ENCODE results near the gene SLC26A9. TPM values are rescaled to one million over a fixed set of nuclear protein-coding genes. Genes with fewer than 3 reads are reported as not detected.

SLC26A9 gene
- polyA plus RNA-seq, 1 donor from 2014 or later, result not detected

DNA sequence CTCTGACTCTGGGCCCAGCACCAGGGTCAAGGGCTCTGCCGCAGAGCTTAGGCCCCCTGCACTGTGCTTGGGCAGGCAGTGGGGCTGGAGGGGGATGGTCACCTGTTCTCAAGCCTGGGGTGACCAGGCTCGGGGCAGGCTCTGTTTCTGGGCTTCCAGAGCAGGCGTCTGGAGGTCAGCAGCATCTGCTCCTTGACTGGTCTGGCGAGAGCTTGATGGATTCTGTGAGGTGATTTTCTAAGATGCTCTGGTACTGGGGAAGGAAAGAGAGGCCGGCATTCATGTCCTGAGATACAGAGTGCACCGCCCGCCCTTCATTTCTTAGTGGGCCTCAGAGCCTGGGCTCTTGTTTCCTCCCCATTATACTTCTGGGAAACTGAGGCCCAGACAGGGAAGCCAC lies 35.4 kb upstream of the SLC26A9 start:
- Mint-ChIP-seq H3K27me3 (no peaks in the 10 kb centered on the region), H3K4me1 (peaks cover 2 to 4% (median 3%) of the 10 kb centered on the region in 3 donors), H3K27ac (no peak overlapping the region)

DNA sequence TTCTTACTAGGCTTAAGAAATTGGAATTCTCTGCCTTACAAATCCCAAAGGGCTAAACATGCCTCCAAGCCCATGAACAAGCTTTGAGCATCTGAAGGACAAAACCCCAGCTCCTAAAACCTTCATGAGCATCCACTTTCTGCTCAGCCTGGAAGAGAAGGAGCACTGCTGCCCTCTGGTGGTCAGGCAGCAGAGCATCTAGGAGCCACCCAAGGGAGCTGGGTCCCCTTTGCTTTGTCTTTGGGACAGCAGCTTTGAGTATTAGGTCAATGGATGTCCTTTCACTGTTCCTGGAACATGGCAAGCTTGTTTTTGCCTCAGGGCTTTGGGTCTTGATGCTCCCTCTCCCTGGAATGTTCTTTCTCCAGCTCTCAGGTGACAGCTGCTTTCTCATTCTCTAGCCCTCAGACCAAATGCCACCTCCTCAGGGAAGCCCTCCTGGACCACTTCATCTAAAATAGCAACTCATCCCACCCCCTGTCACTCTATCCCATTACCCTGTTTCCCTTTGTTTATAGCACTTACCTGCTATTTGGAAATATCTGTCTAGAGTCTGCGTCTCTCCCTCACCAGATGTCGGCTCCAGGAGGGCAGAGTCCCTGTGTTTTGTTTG lies 34.3 kb upstream of the SLC26A9 start:
- H3K9me3 Mint-ChIP-seq, result peaks cover 0 to 2% (median 0%) of the 10 kb centered on the region in 3 donors
- no peak overlapping the region for H3K4me3 Mint-ChIP-seq
- no peaks in the 10 kb centered on the region for H3K36me3 Mint-ChIP-seq

More for the DNA sequence above, 35.4 kb upstream of the SLC26A9 start:
- H3K4me3 Mint-ChIP-seq, result no peak overlapping the region
- no peaks in the 10 kb centered on the region for H3K36me3 Mint-ChIP-seq
- H3K9me3 Mint-ChIP-seq, result peaks cover 0 to 2% (median 0%) of the 10 kb centered on the region in 3 donors

DNA sequence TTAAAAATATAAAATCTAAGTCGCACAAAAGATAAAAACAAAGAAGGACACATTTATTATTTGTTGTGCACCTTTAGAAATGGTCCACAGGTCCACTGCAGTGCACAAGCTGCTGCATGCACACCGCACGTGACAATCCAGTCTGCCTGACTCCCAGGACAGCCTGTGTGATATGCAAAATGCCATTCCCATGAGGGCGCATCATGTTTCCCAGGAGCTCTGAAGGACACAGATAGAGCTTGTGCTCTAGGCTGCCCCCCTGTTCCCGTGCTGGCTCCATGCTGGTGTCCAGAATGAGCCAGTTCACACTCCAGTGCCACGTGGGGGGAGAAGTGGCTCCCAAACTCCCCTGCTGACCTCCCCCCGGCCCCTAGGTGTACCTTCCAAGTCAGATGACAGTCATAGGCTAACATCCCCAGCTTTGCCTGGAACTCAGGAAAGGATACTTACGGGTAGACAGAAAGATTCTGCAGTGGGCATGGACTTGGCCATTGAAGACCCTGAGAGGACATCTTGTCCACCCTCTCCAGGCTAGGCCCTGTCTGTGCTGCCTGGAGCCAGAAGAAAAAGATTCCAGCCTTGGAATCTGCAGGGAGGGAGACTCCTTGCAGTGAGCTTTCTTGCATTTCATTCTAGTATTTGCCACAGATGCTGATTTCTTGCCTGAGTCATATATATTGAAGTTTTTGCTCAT lies 33.6 kb upstream of the SLC26A9 start:
- Mint-ChIP-seq H3K27ac (no peak overlapping the region), H3K27me3 (no peaks in the 10 kb centered on the region), H3K4me3 (no peak overlapping the region), H3K36me3 (no peaks in the 10 kb centered on the region), H3K4me1 (peaks cover 2 to 6% (median 4%) of the 10 kb centered on the region in 3 donors), H3K9me3 (peaks cover 0 to 2% (median 0%) of the 10 kb centered on the region in 3 donors)

More for the DNA sequence above, 34.3 kb upstream of the SLC26A9 start:
- H3K4me1 Mint-ChIP-seq, result peaks cover 2 to 6% (median 4%) of the 10 kb centered on the region in 3 donors
- H3K27ac Mint-ChIP-seq, result no peak overlapping the region
- H3K27me3 Mint-ChIP-seq, result no peaks in the 10 kb centered on the region

DNA sequence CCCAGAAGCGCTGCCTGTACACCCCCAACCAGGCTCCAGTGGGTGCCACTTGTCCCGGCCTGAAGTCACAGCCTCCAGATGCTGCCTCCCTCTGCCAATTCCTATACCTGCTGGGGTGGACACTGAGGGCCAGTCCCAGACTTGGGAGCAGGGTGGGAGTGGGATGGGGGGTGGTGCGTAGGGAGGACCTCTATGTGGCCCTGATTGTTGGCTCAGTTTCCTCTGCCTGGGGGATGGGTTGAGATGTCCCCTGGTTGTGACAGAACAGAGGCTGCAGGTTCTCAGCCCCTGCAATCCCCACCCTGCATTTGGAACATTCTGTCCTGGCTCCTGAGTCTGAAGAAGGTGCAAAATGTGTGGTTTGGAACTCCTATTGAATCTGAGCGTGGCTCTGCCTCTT lies 32.8 kb upstream of the SLC26A9 start:
- Mint-ChIP-seq H3K4me3 (no peak overlapping the region), H3K27ac (no peak overlapping the region), H3K4me1 (peaks cover 2 to 6% (median 4%) of the 10 kb centered on the region in 3 donors), H3K27me3 (no peaks in the 10 kb centered on the region), H3K9me3 (no peaks in the 10 kb centered on the region), H3K36me3 (no peaks in the 10 kb centered on the region)

DNA sequence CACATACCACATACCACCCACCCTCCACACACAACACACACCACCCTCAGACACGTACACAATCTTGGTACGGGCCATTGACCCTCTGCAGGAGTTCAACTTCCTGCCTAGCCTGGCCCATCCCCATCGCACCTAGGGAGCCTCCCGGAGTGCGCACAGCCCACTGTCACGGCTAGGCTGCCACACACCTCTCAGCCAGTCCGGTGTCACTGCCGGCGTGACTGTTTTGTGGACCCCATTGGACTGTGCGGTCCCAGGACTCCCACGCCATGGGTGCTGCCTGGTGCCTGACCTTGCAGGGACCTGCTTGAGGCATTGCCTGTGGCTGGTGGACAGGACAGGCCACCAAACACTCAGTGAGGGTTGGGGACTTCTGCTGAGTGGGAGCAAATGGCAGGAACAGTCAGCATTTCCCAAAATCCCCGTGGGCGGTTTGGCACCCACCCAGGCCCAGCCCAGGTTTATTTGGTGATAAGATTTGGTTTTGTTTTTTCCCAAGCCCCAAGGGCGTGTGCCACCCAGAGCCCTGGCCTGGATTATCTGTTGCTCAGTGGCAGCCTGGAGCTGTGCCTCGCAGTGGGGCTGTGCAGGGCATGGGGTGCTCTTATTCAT lies 32.2 kb upstream of the SLC26A9 start:
- Mint-ChIP-seq H3K9me3 (no peaks in the 10 kb centered on the region), H3K36me3 (no peaks in the 10 kb centered on the region), H3K27me3 (no peaks in the 10 kb centered on the region), H3K4me3 (no peak overlapping the region), H3K27ac (no peak overlapping the region), H3K4me1 (peaks cover 2 to 6% (median 4%) of the 10 kb centered on the region in 3 donors)

DNA sequence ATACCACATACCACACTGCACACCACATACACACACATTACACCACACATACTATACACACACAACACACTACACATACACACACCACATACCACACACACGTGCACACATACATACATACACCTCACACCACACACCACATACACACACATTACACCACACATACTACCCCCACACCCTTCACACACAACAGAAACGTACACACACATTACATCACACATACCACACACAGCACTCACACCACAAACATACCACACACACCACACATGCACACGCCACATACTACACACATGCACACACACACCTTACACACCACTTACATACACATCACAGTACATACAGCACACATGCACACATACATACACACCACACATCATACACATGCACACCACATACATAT lies 31.5 kb upstream of the SLC26A9 start:
- H3K9me3 Mint-ChIP-seq, result no peaks in the 10 kb centered on the region
- no peaks in the 10 kb centered on the region for H3K36me3 Mint-ChIP-seq
- H3K27me3 Mint-ChIP-seq, result no peaks in the 10 kb centered on the region
- no peak overlapping the region for H3K27ac Mint-ChIP-seq
- H3K4me3 Mint-ChIP-seq, result peak overlapping the region in 1 of 4 donors; percentile 49
- peaks cover 2 to 6% (median 4%) of the 10 kb centered on the region in 3 donors for H3K4me1 Mint-ChIP-seq

DNA sequence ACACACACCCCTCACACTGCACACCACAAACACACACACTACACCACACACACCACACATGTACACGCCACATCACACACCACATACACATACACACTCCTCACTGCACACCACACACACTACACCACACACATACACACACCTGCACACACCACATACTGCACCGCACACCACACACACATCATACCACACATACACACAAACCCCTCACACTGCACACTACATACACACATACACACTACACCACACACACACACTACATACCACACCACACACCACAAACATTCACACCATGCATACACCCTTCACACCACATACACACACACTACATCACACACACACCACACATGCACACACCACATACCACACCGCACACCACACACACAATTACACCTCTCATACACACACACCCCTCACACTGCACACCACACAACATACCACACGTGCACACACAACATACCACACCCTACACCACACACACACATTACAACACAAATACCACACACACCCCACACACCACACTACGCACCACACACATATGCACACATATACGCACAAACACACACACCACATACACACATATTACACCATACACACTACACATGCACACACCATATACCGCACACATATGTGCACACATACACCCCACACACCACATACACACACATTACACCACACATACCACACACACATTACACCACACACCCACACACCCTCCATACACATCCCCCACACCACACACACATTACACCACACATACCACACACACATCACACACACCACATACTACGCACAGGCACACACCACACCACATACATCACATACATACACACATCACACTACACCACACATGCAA lies 30.3 kb upstream of the SLC26A9 start:
- Mint-ChIP-seq H3K4me3 (no peak overlapping the region), H3K27me3 (no peaks in the 10 kb centered on the region), H3K9me3 (no peaks in the 10 kb centered on the region), H3K4me1 (peaks cover 2 to 6% (median 4%) of the 10 kb centered on the region in 3 donors), H3K36me3 (no peaks in the 10 kb centered on the region), H3K27ac (no peak overlapping the region)

DNA sequence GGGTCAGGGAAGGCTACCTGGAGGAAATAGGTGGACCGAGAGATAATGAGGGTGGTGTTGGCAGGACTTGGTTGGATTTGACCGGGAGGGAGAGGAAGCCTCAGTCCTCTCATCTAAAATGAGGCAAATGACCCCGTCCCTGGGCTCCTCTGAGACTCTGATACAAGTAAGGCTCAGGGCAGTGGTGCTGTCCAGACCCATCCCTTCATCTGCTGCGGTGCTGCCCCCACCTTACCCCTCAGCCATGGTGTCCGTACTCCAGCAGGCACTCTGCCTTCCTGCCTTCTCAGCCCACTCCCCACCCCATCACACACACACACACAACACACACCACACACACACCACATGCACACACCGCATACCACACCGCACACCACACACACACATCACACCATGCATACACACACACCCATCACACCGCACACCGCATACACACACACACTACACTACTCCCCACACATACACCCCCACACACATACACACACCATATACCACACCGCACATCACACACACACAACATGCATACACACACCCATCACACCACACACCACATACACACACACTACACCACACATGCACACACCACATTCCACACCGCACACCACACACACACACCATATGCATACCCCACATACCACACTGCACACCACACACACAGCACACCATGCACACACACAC lies 29.4 kb upstream of the SLC26A9 start:
- Mint-ChIP-seq H3K4me1 (peaks cover 2 to 6% (median 4%) of the 10 kb centered on the region in 3 donors), H3K9me3 (no peaks in the 10 kb centered on the region), H3K36me3 (no peaks in the 10 kb centered on the region), H3K27ac (no peak overlapping the region), H3K27me3 (no peaks in the 10 kb centered on the region), H3K4me3 (no peak overlapping the region)

DNA sequence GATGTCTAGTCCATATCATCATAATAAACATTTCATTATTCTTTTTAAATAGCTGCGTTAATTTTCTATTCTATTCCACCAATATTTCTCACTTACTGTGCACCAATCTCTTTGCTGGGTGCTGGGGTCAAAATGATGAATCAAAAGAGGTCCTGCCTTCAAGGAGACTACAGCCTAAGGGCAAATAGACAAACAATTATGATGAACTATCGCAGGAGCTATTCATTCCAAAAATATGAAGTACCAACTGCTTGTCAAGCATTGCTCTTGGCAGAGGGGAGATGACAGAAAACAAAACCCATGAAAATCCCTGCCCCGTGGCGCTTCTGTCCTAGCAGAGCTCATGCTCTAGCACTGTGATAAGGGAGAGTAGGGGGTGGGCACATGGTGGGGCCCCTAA lies 28.8 kb upstream of the SLC26A9 start:
- no peaks in the 10 kb centered on the region for H3K36me3 Mint-ChIP-seq
- H3K27me3 Mint-ChIP-seq, result no peaks in the 10 kb centered on the region
- H3K27ac Mint-ChIP-seq, result no peak overlapping the region
- no peak overlapping the region for H3K4me3 Mint-ChIP-seq
- H3K4me1 Mint-ChIP-seq, result peaks cover 0 to 6% (median 0%) of the 10 kb centered on the region in 3 donors
- no peaks in the 10 kb centered on the region for H3K9me3 Mint-ChIP-seq

DNA sequence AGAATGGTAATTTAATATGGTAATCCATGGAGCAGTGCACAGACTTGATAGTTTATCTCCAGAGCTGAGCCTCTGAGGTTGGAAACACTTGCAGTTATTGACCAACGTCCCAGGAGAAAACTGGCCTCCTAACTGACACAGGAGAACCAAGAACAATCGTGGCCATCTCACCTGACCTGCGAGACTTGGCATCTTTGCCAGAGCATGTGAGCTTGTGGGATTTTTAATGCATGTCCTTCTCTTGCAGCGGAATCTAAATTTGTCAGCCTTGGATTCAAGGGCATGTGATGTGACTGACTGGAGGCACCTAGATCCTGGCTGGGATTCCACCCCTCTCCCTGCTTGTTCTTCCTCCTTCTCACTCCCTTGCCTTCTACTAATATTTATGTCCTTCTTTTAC lies 27.8 kb upstream of the SLC26A9 start:
- no peaks in the 10 kb centered on the region for H3K9me3 Mint-ChIP-seq
- peaks cover 0 to 6% (median 0%) of the 10 kb centered on the region in 3 donors for H3K4me1 Mint-ChIP-seq
- H3K27ac Mint-ChIP-seq, result no peak overlapping the region
- H3K27me3 Mint-ChIP-seq, result no peaks in the 10 kb centered on the region
- no peak overlapping the region for H3K4me3 Mint-ChIP-seq
- no peaks in the 10 kb centered on the region for H3K36me3 Mint-ChIP-seq

DNA sequence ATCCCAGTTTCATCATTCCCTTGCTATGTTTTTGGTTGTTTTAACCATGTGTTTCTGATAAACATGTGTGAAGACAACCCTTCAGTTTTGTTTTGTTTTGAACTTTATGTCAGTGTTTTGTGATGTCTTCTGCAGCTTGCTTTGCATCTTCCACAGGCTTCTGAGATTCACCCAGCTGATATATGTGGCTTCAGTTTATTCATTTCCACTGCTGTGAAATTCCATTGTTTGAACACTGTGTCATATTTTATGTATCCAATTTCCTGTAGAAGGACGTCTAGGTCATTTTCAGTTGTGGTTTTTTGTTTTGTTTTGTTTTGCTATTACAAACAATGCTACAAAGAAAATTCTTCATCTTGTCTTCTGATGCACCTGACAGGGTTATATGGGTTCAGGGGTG lies 27.2 kb upstream of the SLC26A9 start:
- Mint-ChIP-seq H3K36me3 (no peaks in the 10 kb centered on the region), H3K27me3 (no peaks in the 10 kb centered on the region), H3K27ac (no peak overlapping the region), H3K9me3 (no peaks in the 10 kb centered on the region), H3K4me3 (no peak overlapping the region), H3K4me1 (peaks cover 0 to 6% (median 0%) of the 10 kb centered on the region in 3 donors)

DNA sequence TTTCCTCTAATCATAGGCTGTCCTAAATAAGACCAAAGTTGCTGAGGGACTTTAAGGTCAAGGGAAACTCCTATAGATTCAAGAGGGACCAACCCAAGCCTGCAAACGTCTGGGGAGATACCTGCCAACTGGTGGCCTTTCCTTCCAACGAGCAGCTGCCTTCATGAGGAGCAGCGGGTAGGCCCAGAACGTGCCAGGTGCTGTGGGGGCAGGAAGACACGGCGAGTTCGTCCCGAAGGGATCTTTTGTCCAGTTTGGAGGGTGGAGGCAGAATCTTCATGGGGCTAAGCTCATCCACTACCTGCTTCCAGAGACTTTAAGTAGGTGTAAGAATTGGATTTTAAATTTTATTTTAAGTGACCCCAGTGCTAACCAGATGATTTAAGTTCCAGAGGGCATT lies 26.0 kb upstream of the SLC26A9 start:
- no peaks in the 10 kb centered on the region for H3K9me3 Mint-ChIP-seq
- no peak overlapping the region for H3K4me3 Mint-ChIP-seq
- peaks cover 0 to 5% (median 0%) of the 10 kb centered on the region in 3 donors for H3K4me1 Mint-ChIP-seq
- no peak overlapping the region for H3K27ac Mint-ChIP-seq
- H3K36me3 Mint-ChIP-seq, result no peaks in the 10 kb centered on the region
- no peaks in the 10 kb centered on the region for H3K27me3 Mint-ChIP-seq

DNA sequence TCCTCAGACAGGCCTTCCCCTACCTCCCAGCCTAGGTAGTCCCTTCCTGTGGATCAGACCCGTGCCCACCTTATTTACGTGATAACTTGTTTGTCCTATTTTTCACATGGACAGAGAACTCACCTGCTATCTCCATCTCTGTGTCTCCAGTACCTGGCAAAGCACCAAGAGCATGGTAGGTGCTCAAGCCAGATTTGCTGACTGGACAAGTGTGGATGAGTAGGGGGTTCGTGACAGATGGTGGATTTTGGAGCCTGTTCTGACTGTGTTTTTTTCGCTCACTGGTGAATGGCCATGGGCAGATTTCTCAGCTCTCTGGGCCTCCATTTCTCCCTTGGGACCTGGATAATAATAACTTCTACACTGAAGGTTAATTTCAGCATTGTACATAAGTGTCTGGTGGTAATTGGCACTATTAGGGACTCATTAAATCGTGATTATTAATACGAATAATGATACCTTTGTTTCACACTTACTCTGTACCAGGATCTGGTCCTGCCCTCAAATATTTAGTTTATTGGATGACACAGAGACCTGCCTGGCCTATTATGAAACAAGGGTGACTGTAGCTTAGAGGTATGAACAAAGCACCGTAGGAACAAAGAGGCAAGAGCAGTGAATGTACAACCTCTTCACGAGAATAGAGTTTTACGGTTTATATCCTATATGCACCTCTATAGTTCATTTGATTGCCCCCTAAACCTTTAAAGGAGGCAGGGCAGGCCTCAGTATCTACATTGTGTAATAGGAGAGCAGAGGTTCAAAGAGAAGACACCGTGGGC lies 24.5 kb upstream of the SLC26A9 start:
- H3K4me3 Mint-ChIP-seq, result no peak overlapping the region
- no peaks in the 10 kb centered on the region for H3K9me3 Mint-ChIP-seq
- H3K4me1 Mint-ChIP-seq, result peaks cover 0 to under 1% (median 0%) of the 10 kb centered on the region in 3 donors
- H3K27ac Mint-ChIP-seq, result peak overlapping the region in 1 of 3 donors; percentile 66
- no peaks in the 10 kb centered on the region for H3K36me3 Mint-ChIP-seq
- H3K27me3 Mint-ChIP-seq, result peaks cover 2% of the 10 kb centered on the region
